Measurements from ENCODE around the gene SORCS2. TPM values are rescaled to one million over a fixed set of nuclear protein-coding genes. Genes with fewer than 3 reads are reported as not detected.

SORCS2 gene
- total and polyA plus RNA-seq, 12 donors, result 0.67 to 15.5 (median 1.3) TPM

DNA sequence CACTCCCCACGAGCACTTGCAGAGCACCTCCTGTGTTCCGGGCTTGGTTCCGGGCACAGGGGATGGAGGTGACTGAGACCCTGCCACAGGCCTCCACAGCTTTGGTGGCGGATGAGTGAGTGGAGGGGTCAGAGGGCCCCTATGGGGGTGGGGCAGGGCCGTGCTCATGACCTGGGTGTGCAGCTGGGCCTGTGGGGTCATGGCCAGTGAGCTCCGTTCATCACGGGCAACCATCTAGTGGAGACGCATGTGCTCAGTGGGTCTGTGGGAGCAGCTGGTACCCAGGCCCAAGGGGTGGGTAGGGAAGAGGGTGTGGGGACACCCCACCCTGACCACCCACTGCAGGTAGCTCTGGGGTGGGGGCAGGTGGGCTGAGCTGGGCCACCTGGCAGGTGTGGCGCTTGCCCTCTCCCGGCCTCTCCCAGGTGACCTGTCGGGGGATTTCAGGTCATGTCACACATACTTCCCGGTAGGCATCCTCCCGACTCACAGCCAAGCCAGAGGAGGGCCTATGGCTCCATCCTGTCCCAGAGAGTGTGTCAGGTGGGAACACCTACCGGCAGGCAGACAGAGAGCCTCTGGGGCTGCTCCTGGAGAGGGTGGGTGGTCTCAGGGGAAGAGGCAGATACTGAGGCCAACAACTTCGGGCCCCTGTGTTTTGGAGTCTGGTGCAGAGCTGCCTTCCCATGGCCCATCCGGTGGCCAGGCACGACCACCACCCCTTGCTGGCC, 238.8 kb downstream of the SORCS2 start:
- intact Hi-C loops (cut with DNase I), result no loop called here
- Histone ChIP-seq H3K27me3 (no peaks in the 10 kb centered on the region), H3K27ac (no peak overlapping the region), H3K9me3 (replicated peaks in 1 of 3) (no peaks in the 10 kb centered on the region), H3K36me3 (replicated peaks in 1 of 2) (no peaks in the 10 kb centered on the region), H3K4me1 (replicated peaks in 1 of 2) (no peaks in the 10 kb centered on the region), H3K4me3 (no peak overlapping the region)
- DNase-seq, result peak in 1 of 7 donors; percentile 3
- WGBS, 4 donors, result 74 to 88% (median 87%) methylated on average over 5 to 17 of the region's 17 CpGs
- TF ChIP-seq, protein P1, sequence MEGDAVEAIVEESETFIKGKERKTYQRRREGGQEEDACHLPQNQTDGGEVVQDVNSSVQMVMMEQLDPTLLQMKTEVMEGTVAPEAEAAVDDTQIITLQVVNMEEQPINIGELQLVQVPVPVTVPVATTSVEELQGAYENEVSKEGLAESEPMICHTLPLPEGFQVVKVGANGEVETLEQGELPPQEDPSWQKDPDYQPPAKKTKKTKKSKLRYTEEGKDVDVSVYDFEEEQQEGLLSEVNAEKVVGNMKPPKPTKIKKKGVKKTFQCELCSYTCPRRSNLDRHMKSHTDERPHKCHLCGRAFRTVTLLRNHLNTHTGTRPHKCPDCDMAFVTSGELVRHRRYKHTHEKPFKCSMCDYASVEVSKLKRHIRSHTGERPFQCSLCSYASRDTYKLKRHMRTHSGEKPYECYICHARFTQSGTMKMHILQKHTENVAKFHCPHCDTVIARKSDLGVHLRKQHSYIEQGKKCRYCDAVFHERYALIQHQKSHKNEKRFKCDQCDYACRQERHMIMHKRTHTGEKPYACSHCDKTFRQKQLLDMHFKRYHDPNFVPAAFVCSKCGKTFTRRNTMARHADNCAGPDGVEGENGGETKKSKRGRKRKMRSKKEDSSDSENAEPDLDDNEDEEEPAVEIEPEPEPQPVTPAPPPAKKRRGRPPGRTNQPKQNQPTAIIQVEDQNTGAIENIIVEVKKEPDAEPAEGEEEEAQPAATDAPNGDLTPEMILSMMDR (IDR thresholded peaks at IDR 0.05), result no peak
- no peak for TF ChIP-seq POLR2A (IDR thresholded peaks at IDR 0.05)

DNA sequence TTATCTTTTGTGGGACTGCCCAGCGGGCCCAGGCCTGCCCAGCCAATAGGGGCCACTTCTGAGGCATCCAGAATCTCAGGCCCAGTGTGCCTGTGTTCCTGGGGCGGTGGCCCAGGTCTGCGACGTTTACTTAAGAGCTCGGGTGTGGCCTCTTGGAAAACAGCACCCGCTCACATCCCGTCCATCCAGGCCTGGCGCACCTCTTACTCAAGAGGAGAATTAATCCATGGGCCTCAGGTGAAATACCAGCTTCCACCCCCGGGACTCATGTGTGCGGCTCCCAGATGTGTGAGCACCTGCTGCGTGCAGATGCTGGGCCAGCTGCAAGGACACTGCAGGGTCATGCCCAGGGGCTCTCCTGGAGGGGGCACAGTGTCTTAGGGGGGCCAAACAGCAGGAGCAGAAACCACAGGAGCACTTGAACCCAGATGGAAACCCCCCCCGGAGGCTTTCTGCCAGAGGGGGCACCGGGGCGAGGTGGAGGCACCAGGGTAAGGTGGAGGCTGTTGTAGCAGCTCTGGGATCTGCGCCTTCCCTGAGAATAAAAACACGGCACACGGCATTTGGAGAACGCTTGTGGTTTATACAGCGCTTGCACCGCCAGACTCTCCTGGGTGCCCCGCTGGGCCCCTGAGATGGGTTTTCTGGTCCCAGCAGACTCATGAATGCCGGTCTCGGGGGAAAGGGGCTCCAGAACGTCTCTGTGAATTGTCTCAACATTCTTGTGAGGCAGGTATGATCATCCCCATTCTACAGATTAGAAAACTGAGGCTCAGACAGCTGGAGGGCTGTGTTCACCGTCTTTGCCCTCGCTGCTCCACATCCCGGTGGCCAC, 239.6 kb downstream of the SORCS2 start:
- H3K27ac ChIP-seq, result no peak overlapping the region
- no peaks in the 10 kb centered on the region for H3K9me3 ChIP-seq (replicated peaks in 1 of 3)
- H3K27me3 ChIP-seq, result no peaks in the 10 kb centered on the region
- H3K4me1 ChIP-seq (replicated peaks in 1 of 2), result no peaks in the 10 kb centered on the region
- WGBS, 4 donors, result 87 to 91% (median 88%) methylated on average over 25 to 27 of the region's 27 CpGs
- no peaks in the 10 kb centered on the region for H3K36me3 ChIP-seq (replicated peaks in 1 of 2)
- intact Hi-C loops (cut with DNase I), result no loop called here
- no peak overlapping the region for H3K4me3 ChIP-seq
- TF ChIP-seq, protein P1 (IDR thresholded peaks at IDR 0.05), result no peak
- TF ChIP-seq POLR2A (IDR thresholded peaks at IDR 0.05), result no peak
- peak in 1 of 7 donors; percentile 3 for DNase-seq

DNA sequence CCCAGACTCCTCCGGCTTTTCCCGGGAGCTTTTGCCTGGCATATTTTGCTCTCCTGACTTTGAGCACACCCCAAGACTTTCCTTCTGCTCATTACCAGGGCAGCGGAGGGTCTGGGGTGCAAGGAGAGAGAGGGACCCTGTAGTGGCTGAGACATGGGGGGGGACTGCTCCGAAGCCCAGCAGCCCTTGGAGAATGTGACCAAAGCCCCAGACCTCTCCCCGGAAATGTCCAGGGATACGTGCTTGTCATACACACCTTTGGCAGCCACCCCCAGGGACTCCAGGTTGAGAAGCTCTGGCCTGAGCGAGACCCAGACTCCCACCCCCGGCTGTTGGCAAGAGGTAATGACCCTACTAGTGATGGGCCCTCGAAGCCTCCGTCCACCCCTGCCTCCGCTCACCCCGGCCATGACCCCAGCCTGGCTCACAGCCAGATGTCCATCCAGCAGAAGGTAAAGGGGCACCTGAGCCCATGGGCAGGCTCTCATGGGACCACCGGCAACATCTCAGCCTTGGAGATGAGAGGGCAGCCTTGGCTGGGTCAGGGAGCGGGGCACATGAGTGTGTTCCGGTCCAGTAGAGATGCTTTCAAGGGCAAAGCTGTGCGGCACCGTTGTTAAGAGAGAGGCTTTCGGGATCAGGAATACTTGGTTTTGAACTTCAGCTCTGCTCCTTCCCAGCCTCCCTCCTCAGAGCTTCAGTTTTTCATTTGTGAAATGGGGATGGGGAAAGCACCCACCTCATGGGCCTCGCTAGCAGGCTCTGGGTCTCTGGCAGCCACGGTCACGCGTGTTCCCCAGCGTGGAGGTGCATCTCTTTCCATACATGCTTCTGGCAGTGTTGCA, 240.4 kb downstream of the SORCS2 start:
- Histone ChIP-seq H3K36me3 (replicated peaks in 1 of 2) (no peaks in the 10 kb centered on the region), H3K4me3 (no peak overlapping the region), H3K27me3 (no peaks in the 10 kb centered on the region), H3K4me1 (replicated peaks in 1 of 2) (no peaks in the 10 kb centered on the region), H3K27ac (no peak overlapping the region), H3K9me3 (replicated peaks in 1 of 3) (no peaks in the 10 kb centered on the region)
- TF ChIP-seq, protein P1 (IDR thresholded peaks at IDR 0.05), result no peak
- TF ChIP-seq POLR2A (IDR thresholded peaks at IDR 0.05), result no peak
- WGBS, 4 donors, result 71 to 84% (median 77%) methylated on average over 8 to 23 of the region's 23 CpGs
- DNase-seq, result no peak
- intact Hi-C loops (cut with DNase I), result no loop called here
